Fibroblast of the aortic adventitia (primary cell): Measurements from ENCODE around the gene PCBD2. TPM values are rescaled to one million over a fixed set of nuclear protein-coding genes. Genes with fewer than 3 reads are reported as not detected.
A peak's percentile ranks its signal among the peaks of the same experiment; 100 is the strongest.

Experiments
- DNase-seq: peaks from one replicate; pipeline ENCODE4 v3.0.0-alpha.2; 2010; ENCODE audit warnings: low read depth
- H3K4me3 ChIP-seq: 2 replicates; pipeline ENCODE4 v1.5.1; 2011; ENCODE audit warnings: low read depth, mild to moderate bottlenecking, control low read depth, low read length, moderate library complexity
- total RNA-seq: library from RNA; depleted of rRNA; stranded (reverse); fragments of >200 nt; gene quantifications from 2 replicates; pipeline ENCODE4 v1.2.3, GENCODE V29; 2012; ENCODE audit warnings: low replicate concordance
- TF ChIP-seq, protein P1 (sequence below): IDR thresholded peaks from 2 replicates; pipeline ENCODE4 v1.5.1; 2011; ENCODE audit warnings: mild to moderate bottlenecking, low read length, control low read depth, inconsistent platforms; ENCODE audit not compliant: insufficient read depth

The PCBD2 gene
- total RNA-seq, 1 donor: 8.9 TPM

DNA sequence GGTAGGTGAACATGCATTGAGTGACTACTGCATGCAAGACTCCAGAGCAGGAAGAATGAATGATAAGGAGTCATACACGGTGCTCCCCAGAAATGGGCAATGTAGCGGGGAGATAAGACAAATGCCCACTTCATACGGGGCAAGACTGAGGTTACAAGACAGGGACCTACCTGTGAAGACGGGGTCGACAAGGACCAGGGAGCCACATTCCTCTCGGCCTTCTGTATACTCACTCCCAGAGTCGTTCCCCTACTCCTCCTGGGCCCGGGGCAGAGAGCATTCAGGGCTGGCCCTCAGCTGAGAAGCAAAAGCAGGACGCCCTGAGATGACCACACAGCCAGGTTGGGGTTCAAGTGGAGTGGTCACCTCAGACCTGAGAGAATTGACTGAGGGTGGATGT is 102.4 kb downstream of the PCBD2 start:
- H3K4me3 ChIP-seq: no peak overlapping the region
- DNase-seq: no peak
- TF ChIP-seq, protein P1, sequence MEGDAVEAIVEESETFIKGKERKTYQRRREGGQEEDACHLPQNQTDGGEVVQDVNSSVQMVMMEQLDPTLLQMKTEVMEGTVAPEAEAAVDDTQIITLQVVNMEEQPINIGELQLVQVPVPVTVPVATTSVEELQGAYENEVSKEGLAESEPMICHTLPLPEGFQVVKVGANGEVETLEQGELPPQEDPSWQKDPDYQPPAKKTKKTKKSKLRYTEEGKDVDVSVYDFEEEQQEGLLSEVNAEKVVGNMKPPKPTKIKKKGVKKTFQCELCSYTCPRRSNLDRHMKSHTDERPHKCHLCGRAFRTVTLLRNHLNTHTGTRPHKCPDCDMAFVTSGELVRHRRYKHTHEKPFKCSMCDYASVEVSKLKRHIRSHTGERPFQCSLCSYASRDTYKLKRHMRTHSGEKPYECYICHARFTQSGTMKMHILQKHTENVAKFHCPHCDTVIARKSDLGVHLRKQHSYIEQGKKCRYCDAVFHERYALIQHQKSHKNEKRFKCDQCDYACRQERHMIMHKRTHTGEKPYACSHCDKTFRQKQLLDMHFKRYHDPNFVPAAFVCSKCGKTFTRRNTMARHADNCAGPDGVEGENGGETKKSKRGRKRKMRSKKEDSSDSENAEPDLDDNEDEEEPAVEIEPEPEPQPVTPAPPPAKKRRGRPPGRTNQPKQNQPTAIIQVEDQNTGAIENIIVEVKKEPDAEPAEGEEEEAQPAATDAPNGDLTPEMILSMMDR: no peak

DNA sequence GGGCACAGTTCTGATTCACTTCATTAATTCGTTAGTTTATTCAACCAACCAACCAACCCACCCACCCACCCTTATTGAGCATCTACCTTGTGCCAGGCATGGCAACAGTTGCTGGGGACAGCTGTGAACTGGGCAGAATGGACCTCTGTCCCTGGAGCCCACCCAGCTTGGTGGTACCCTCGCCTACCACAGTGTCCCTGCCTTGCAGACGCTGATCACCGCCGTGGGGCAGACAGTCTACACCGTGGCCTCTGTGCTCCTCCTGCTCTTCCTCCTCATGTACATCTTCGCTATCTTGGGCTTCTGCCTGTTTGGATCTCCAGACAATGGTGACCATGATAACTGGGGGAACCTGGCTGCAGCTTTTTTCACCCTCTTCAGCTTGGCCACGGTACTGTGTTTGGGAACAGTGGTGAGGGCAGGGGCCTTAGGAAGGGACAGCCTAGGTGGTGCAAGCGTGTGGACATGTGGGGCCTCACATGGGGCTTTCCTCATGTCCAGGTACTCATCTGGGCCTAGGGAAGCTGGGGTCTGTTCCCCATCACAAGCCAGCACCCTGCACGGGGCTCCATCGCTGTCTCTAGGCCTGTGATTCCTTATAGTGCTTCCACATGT is 102.9 kb downstream of the PCBD2 start:
- no peak overlapping the region for H3K4me3 ChIP-seq
- TF ChIP-seq, protein P1: no peak
- no peak for DNase-seq

DNA sequence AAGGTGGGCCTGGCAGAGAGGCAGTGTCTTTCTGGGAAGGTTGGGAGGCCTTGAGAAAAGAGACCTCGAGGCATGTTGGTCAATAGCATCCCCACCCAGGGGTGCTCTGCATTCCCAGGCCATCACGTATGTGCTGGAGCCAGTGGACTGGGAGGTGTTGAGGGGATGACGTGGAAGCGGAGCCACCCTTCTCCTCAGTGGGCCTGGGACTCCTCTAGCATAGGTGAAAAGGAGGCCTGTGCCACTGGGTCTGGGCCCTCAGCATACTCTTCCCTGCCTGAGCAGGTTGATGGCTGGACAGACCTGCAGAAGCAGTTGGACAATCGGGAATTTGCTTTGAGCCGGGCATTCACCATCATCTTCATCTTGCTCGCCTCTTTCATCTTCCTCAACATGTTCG is 103.6 kb downstream of the PCBD2 start:
- no peak for DNase-seq
- H3K4me3 ChIP-seq: no peak overlapping the region
- TF ChIP-seq, protein P1: no peak

DNA sequence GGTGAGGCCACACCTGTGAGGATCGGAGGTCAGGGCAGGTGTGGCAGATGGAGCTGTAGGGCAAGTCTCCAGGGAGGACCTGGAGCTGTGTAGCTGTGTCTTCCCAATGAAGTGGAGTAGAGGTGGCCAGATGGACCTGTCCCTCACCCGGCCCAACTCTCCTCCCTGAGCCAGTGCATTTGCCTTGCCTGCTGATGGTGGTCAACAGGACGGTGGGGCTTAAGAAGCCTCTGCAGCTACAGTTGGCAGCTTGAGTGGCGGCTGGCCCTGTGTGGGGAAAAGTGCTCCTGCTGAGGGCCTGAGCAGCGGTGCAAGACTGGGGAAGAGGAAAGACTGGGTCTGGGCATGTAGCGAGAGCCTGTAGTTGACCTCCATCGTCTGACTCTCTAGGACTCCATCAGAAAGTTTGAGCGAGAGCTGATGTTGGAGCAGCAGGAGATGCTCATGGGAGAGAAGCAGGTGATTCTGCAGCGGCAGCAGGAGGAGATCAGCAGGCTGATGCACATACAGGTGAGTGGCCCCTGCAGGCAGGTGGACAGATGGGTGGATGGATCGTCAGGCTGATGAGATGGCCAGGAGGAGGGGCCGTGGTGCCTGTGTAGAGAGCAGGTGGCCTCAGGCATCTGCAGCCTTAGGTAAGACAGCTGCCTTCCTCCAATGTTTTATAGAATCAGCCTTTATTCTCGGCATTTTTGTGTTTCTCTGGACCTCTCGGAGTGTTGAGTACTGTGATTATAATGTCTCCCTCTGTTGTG is 104.2 kb downstream of the PCBD2 start:
- TF ChIP-seq, protein P1: no peak
- DNase-seq: no peak
- H3K4me3 ChIP-seq: no peak overlapping the region

DNA sequence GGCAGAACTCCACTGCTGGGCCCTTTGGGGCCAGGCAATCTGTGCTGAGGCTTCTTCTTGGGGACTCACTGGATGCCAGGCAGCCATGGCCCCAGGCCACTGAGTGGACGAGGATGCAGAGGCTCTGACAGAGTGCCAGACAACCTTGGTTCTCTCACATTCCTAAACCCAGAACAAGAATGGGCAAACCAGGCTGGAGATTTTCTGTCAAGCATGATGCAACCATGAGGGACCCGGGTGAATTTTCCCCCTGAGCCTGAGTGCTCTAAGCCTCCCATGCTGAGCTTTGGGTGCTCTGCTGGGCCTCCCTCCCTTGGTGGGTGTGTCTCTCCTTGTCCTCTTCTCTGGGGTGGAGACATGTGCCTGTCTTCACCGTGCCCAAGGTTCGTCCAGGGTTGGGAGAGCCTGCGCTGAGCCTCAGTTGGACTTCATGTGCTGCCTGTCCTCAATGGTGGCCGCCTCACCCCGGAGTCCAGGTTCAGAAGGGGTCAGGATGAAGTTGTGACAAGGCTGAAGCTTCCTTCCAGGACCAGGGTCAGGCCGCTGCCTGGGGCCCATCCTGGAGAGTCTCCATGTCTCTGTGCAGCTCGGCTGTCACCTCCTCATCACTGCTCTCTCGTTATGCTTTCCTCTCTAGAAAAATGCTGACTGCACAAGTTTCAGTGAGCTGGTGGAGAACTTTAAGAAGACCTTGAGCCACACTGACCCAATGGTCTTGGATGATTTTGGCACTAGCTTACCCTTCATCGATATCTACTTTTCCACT is 105.0 kb downstream of the PCBD2 start:
- TF ChIP-seq, protein P1: no peak
- H3K4me3 ChIP-seq: no peak overlapping the region
- no peak for DNase-seq

DNA sequence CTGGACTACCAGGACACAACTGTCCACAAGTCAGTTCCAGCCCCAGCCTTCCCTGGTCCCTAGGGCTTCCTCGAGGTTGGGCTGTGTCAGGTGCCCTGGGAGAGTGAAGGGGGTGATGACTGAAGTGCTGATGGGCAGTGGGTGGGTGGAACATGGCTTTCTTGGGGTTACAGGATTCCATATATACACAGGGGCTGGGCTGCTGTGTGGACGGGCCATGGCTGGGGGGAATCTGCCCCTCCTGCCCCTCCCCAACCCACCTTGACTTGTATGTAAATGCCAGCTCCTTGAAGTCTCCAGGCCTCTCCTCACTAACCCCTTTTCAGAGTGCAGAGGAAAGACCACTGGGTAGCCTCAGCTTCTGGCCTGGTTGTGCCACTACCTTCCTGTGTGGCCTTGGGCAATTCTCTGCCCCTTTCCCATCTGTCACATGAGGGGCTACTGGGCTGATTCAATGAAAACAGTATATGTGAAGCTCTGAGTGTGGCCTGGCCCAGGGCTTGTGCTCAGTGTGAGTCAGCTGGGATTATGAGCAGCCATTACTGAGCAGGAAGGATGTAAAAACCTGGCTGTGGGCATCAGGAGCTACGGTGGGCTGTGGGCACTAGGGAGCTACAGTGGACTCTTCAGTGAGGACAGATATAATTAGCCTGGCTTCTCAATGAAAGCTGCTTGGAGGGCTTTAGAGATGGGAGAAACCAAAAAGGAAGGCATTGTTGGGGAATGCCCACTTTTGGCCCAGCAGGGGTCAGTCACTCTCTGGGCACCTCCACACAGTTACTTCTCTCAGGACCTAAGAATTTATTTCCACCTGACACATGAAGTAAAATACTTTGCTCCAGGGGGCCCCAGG is 105.8 kb downstream of the PCBD2 start:
- no peak for DNase-seq

More for the DNA sequence above, 105.8 kb downstream of the PCBD2 start:
- H3K4me3 ChIP-seq: no peak overlapping the region
- TF ChIP-seq, protein P1: peak; percentile 18
